SIG-M5 (cell line): Measurements from ENCODE around the gene MACROD2.

Experiments used
- DNase-seq: peaks from one replicate; lab custom pipeline; 2025; lab: John Stamatoyannopoulos, UW

The MACROD2 gene

DNA sequence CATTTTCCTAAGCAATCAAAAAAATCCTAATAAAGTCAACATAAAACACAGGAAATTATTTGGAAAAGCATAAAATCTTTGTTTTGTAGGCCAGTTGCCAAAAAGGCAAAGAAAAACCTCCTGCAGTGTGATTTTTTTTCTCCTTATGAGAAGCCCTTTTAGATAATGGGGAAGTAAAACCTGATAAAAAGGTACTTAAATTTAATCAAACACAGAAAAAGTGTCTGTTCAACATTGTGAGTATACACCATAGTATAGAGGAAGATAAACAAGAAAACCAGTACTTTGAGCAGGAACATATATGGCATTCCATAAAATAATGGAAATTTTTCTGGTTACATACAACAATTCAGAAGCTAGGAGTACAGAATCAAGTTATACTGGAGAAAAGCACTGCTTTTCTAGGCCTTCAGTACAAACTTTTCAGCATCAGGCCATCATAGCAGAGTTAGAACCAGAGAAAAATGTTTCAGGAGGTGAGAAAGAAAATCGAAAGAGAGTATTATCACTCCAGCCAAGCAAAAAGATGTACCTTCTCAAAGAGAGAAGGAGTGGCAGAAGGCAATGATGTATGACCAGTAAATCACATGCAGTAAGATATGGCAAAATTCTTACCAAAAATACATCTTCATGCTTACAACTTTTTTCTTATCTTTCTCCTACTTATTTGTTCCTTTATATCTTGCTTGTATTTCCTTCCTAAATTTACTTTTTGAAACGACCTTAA lies 2083.0 kb downstream of the MACROD2 start:
- DNase-seq: no peak

DNA sequence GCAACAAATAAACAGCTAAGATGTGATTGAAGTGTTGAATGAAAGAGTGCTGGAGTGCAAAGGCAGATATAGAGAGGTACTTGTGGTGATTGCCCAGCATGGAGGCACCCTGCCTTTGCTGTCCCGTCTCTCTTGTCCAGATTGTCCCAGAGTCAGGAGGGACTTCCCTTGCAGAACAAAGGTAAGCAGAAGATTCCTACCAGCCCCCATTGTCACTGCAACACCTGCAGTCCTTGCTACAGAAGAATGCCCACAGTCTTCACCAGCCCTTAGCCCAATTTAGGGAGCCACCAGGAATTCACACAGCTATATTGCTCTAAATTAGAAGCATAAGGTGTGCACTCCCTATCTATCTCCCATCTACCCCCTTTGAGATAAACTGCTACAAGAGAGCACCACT lies 2086.1 kb downstream of the MACROD2 start:
- DNase-seq: no peak

DNA sequence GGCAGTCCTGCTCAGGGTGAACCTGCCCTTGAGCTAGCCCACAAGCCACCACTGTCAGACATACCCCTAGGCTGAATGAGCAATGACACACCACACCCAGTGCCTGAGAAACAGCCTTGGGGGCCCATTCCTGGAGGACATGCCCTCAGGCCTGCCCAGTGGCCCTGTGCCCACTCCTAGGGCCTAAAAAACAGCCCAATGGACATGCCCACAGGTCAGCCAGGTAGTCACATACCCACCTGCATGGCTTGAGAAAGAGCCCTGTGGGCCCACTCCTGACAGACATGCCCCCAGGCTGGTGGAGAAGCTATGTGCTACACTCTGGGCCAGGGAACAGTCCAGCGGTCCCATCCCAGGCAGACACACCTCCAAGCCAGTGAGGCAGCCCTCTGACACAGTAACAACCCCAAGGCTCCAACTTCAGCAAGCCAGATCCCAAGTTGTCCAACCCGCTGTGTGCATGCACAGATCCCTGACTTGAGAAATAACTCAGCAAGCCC lies 2086.8 kb downstream of the MACROD2 start:
- DNase-seq: no peak

DNA sequence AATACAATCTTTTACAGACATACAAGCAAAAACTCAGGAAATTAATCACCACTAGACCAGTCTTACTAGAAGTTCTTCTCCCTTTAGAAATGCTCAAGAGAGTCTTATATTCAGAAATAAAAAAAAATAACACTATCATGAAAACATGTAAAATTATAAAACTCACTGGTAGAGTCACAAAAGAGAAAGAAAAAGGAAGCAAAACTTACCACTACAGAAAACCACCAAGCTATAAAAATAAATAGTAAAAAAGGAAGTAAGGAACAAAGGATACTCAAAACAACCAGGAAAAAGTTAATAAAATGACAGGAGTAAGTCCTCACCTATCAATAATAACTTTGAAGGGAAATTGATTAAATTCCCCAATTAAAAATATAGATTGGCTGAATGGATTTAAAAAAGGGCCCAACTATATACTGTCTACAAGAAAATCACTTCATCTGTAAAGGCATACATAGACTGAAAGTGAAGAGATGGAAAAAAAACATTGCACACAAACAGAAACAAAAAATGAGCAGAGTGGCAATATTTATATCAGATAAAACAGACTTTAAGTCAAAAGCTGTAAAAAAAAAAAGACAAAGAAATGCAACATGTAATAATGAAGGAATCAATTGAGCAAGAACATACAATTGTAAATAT lies 2088.4 kb downstream of the MACROD2 start:
- no peak for DNase-seq

DNA sequence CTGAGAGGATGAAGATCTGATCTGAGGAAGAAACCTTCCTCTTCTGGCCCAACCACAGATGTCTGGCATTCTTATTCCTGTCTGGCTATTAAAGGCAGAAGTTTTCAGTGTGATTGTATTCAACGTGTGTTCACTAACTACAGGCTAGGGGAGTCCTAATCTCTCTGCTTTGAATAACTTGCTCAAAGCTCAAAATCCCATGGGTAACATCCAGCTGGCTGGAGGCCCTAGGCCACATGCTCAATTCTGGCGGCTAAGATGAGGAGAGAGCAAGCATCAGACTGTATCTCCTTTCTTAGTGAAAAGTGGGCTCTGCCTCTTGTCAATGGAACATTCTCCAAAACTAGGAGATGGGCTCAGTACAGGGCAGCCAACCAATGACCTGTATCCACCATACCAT lies 2099.9 kb downstream of the MACROD2 start:
- DNase-seq: no peak

DNA sequence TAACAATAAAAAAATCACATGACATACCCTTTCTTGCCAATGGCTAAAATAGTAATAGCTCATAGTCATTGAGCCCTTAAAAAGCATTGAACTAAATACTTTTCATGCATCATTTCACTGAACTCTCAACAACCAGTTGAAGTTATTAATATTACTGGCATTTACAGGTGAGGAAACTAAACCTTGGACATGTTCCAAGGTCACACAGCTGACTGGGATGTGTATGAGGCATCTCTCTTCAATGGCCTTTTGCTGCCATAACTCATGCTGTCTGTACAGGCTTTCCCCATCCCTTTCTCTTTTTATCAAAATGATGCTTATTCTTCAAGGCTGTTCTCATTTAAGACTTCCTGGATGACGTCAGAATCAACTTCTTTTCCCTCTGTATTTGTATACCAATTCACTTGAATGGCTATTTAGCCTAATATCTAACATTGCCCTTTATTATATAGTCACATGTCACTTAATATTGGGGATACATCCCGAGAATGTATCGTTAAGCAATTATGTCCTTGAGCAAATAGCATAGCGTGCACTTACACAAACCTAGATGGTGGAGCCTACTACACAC lies 2101.5 kb downstream of the MACROD2 start:
- DNase-seq: no peak

GRCh38 chr20:16097788-16098187 lies 2102.5 kb downstream of the MACROD2 start:
- no peak for DNase-seq

- DNase-seq: no peak
Observed at GRCh38 chr20:16098890-16099639, 2103.7 kb downstream of the MACROD2 start.

GRCh38 chr20:16100111-16100510 lies 2104.8 kb downstream of the MACROD2 start:
- no peak for DNase-seq

GRCh38 chr20:16100767-16101166 lies 2105.5 kb downstream of the MACROD2 start:
- no peak for DNase-seq
